ENCODE measurements around the gene FCHSD1. TPM values are rescaled to one million over a fixed set of nuclear protein-coding genes. Genes with fewer than 3 reads are reported as not detected.

FCHSD1 gene
- total RNA-seq, 1 experiment from 2014 or later = 19.3 TPM

GRCh38 chr5:141641634-141642267, 9.5 kb downstream of the FCHSD1 start:
- Histone ChIP-seq H3K4me2 (ENCODE audit: low read depth, low read length, poor library complexity, severe bottlenecking) (no peak overlapping the region), H3K36me3 (ENCODE audit: insufficient read depth, low read length) (peaks cover 14% of the 10 kb centered on the region), H3K27ac (ENCODE audit: low read length) (no peak overlapping the region), H3K27me3 (ENCODE audit: low read length) (no peaks in the 10 kb centered on the region), H3K9me3 (ENCODE audit: low read length) (no peaks in the 10 kb centered on the region), H3K79me2 (ENCODE audit: low read length) (peaks cover 12% of the 10 kb centered on the region; the same call in 1 of the 2 replicates), H3K4me1 (ENCODE audit: low read length) (peaks cover 13% of the 10 kb centered on the region), H3K9ac (ENCODE audit: low read length) (no peak overlapping the region), H3K4me3 (ENCODE audit: low read length) (no peak overlapping the region), H4K20me1 (ENCODE audit: insufficient read depth, low read depth, low read length) (no peaks in the 10 kb centered on the region), H2AFZ (ENCODE audit: low read length) (no peak overlapping the region), H3K9me2 (replicated peaks; ENCODE audit: insufficient read depth, low read length) (no peaks in the 10 kb centered on the region)
- DNase-seq = no peak

- Histone ChIP-seq H3K4me3 (ENCODE audit: low read length) (no peak overlapping the region), H3K9me3 (ENCODE audit: low read length) (no peaks in the 10 kb centered on the region), H3K79me2 (ENCODE audit: low read length) (peaks cover 22% of the 10 kb centered on the region), H3K9ac (ENCODE audit: low read length) (no peak overlapping the region), H3K4me1 (ENCODE audit: low read length) (peaks cover 16% of the 10 kb centered on the region), H3K27me3 (ENCODE audit: low read length) (no peaks in the 10 kb centered on the region), H4K20me1 (ENCODE audit: insufficient read depth, low read depth, low read length) (peaks cover 9% of the 10 kb centered on the region), H3K9me2 (replicated peaks; ENCODE audit: insufficient read depth, low read length) (no peaks in the 10 kb centered on the region), H3K36me3 (ENCODE audit: insufficient read depth, low read length) (peaks cover 14% of the 10 kb centered on the region), H3K27ac (ENCODE audit: low read length) (no peak overlapping the region), H3K4me2 (ENCODE audit: low read depth, low read length, poor library complexity, severe bottlenecking) (no peak overlapping the region), H2AFZ (ENCODE audit: low read length) (no peak overlapping the region)
- DNase-seq = no peak
Observed at GRCh38 chr5:141640698-141641097, 10.5 kb downstream of the FCHSD1 start.

GRCh38 chr5:141640051-141640415, 11.2 kb downstream of the FCHSD1 start:
- peaks cover 28% of the 10 kb centered on the region for H3K79me2 ChIP-seq (ENCODE audit: low read length)
- no peaks in the 10 kb centered on the region for H3K9me2 ChIP-seq (replicated peaks; ENCODE audit: insufficient read depth, low read length)
- H3K4me3 ChIP-seq (ENCODE audit: low read length) = no peak overlapping the region
- H3K9ac ChIP-seq (ENCODE audit: low read length) = no peak overlapping the region
- peaks cover 23% of the 10 kb centered on the region for H3K4me1 ChIP-seq (ENCODE audit: low read length)
- no peak overlapping the region for H2AFZ ChIP-seq (ENCODE audit: low read length)
- H3K36me3 ChIP-seq (ENCODE audit: insufficient read depth, low read length) = peaks cover 14% of the 10 kb centered on the region
- no peaks in the 10 kb centered on the region for H3K9me3 ChIP-seq (ENCODE audit: low read length)
- DNase-seq = no peak
- H3K27ac ChIP-seq (ENCODE audit: low read length) = no peak overlapping the region
- no peaks in the 10 kb centered on the region for H3K27me3 ChIP-seq (ENCODE audit: low read length)
- H3K4me2 ChIP-seq (ENCODE audit: low read depth, low read length, poor library complexity, severe bottlenecking) = no peak overlapping the region
- peaks cover 15% of the 10 kb centered on the region for H4K20me1 ChIP-seq (ENCODE audit: insufficient read depth, low read depth, low read length)

GRCh38 chr5:141639357-141640050, 11.7 kb downstream of the FCHSD1 start:
- H3K9ac ChIP-seq (ENCODE audit: low read length) = no peak overlapping the region
- H2AFZ ChIP-seq (ENCODE audit: low read length) = no peak overlapping the region
- no peak for DNase-seq
- H3K4me3 ChIP-seq (ENCODE audit: low read length) = no peak overlapping the region
- peaks cover 28% of the 10 kb centered on the region for H3K4me1 ChIP-seq (ENCODE audit: low read length)
- no peak overlapping the region for H3K27ac ChIP-seq (ENCODE audit: low read length)
- H3K27me3 ChIP-seq (ENCODE audit: low read length) = no peaks in the 10 kb centered on the region
- peaks cover 21% of the 10 kb centered on the region for H4K20me1 ChIP-seq (ENCODE audit: insufficient read depth, low read depth, low read length)
- peaks cover 34% of the 10 kb centered on the region for H3K79me2 ChIP-seq (ENCODE audit: low read length)
- H3K9me3 ChIP-seq (ENCODE audit: low read length) = no peaks in the 10 kb centered on the region
- H3K9me2 ChIP-seq (replicated peaks; ENCODE audit: insufficient read depth, low read length) = no peaks in the 10 kb centered on the region
- H3K36me3 ChIP-seq (ENCODE audit: insufficient read depth, low read length) = peaks cover 20% of the 10 kb centered on the region
- no peak overlapping the region for H3K4me2 ChIP-seq (ENCODE audit: low read depth, low read length, poor library complexity, severe bottlenecking)

GRCh38 chr5:141638771-141639170, 12.4 kb downstream of the FCHSD1 start:
- Histone ChIP-seq H3K9ac (ENCODE audit: low read length) (peak overlapping the region; percentile 92), H3K4me3 (ENCODE audit: low read length) (peak overlapping the region; percentile 95), H3K4me1 (ENCODE audit: low read length) (peaks cover 34% of the 10 kb centered on the region), H3K9me3 (ENCODE audit: low read length) (no peaks in the 10 kb centered on the region), H4K20me1 (ENCODE audit: insufficient read depth, low read depth, low read length) (peaks cover 26% of the 10 kb centered on the region), H3K79me2 (ENCODE audit: low read length) (peaks cover 41% of the 10 kb centered on the region), H3K4me2 (ENCODE audit: low read depth, low read length, poor library complexity, severe bottlenecking) (peak overlapping the region; percentile 95), H3K27me3 (ENCODE audit: low read length) (no peaks in the 10 kb centered on the region), H3K9me2 (replicated peaks; ENCODE audit: insufficient read depth, low read length) (no peaks in the 10 kb centered on the region), H3K36me3 (ENCODE audit: insufficient read depth, low read length) (peaks cover 26% of the 10 kb centered on the region), H2AFZ (ENCODE audit: low read length) (no peak overlapping the region), H3K27ac (ENCODE audit: low read length) (0 out of 2 replicates have a peak overlapping the region, but pooled peaks have one; percentile 41)
- no peak for DNase-seq

- no peaks in the 10 kb centered on the region for H3K9me2 ChIP-seq (replicated peaks; ENCODE audit: insufficient read depth, low read length)
- peaks cover 26% of the 10 kb centered on the region for H4K20me1 ChIP-seq (ENCODE audit: insufficient read depth, low read depth, low read length)
- H3K4me2 ChIP-seq (ENCODE audit: low read depth, low read length, poor library complexity, severe bottlenecking) = peak overlapping the region; percentile 95
- H3K9ac ChIP-seq (ENCODE audit: low read length) = peak overlapping the region; percentile 92
- peak; percentile 91 for DNase-seq
- H3K4me1 ChIP-seq (ENCODE audit: low read length) = peaks cover 34% of the 10 kb centered on the region
- no peaks in the 10 kb centered on the region for H3K27me3 ChIP-seq (ENCODE audit: low read length)
- H3K79me2 ChIP-seq (ENCODE audit: low read length) = peaks cover 50% of the 10 kb centered on the region
- H3K36me3 ChIP-seq (ENCODE audit: insufficient read depth, low read length) = peaks cover 29% of the 10 kb centered on the region
- H3K4me3 ChIP-seq (ENCODE audit: low read length) = peak overlapping the region; percentile 95
- no peak overlapping the region; the same call in 1 of the 2 replicates for H2AFZ ChIP-seq (ENCODE audit: low read length)
- peak overlapping the region; percentile 74 for H3K27ac ChIP-seq (ENCODE audit: low read length)
- no peaks in the 10 kb centered on the region for H3K9me3 ChIP-seq (ENCODE audit: low read length)
Observed at GRCh38 chr5:141637767-141638419, 13.3 kb downstream of the FCHSD1 start.

GRCh38 chr5:141637123-141637766, 14.0 kb downstream of the FCHSD1 start:
- no peaks in the 10 kb centered on the region for H3K27me3 ChIP-seq (ENCODE audit: low read length)
- peak; percentile 78 for DNase-seq
- no peaks in the 10 kb centered on the region for H3K9me3 ChIP-seq (ENCODE audit: low read length)
- peaks cover 26% of the 10 kb centered on the region for H4K20me1 ChIP-seq (ENCODE audit: insufficient read depth, low read depth, low read length)
- H3K79me2 ChIP-seq (ENCODE audit: low read length) = peaks cover 56% of the 10 kb centered on the region
- H2AFZ ChIP-seq (ENCODE audit: low read length) = no peak overlapping the region; the same call in 1 of the 2 replicates
- H3K4me3 ChIP-seq (ENCODE audit: low read length) = peak overlapping the region; percentile 95
- peak overlapping the region; percentile 95 for H3K4me2 ChIP-seq (ENCODE audit: low read depth, low read length, poor library complexity, severe bottlenecking)
- H3K9ac ChIP-seq (ENCODE audit: low read length) = peak overlapping the region; percentile 92
- H3K27ac ChIP-seq (ENCODE audit: low read length) = peak overlapping the region; percentile 74
- peaks cover 34% of the 10 kb centered on the region for H3K4me1 ChIP-seq (ENCODE audit: low read length)
- no peaks in the 10 kb centered on the region for H3K9me2 ChIP-seq (replicated peaks; ENCODE audit: insufficient read depth, low read length)
- H3K36me3 ChIP-seq (ENCODE audit: insufficient read depth, low read length) = peaks cover 30% of the 10 kb centered on the region
